K562 (cell line): ENCODE data around the gene TBPL2. TPM values are rescaled to one million over a fixed set of nuclear protein-coding genes. Genes with fewer than 3 reads are reported as not detected.
A peak's percentile ranks its signal among the peaks of the same experiment; 100 is the strongest.

Source experiments
- ATAC-seq: fragments of 200-7000 bp; cut with Tn5 transposase; 3 replicates; pipeline ENCODE4 v1.9.1; 2020; ENCODE audit warnings: moderate library complexity
- BruUV-seq: library from RNA; stranded (reverse); fragments of 400-500 nt; replicated peaks from 2 replicates; lab custom pipeline; 2021; lab: Mats Ljungman, UMichigan
- CTCF ChIA-PET: fragments of 300-600 bp; formaldehyde crosslinking; extraction: SDS; loops from one replicate; lab custom pipeline; 2021; ENCODE audit warnings: low intra/inter-chr PET ratio; lab: Yijun Ruan, JAX
- POLR2A ChIA-PET: fragments of 300-600, 350-650 bp; sonication (Branson Sonifier 250); formaldehyde crosslinking; extraction: SDS; loops from one replicate; lab custom pipeline; 2021; ENCODE audit warnings: antibody characterized with exemption, inconsistent platforms; lab: Yijun Ruan, JAX
- DNase-seq, 4 experiments: peaks; one replicate each; pipeline versions ENCODE4 v3.0.0 to v3.0.0-alpha.2; 2011 to 2018; ENCODE audit warnings: low spot score in 3 of 4, mixed read lengths in 3 of 4; ENCODE audit errors: extremely low read depth in 1 of 4
- FAIRE-seq: peaks from 2 replicates; lab custom pipeline; 2011; peaks lifted over from hg19 to GRCh38; lab: Jason Lieb, UNC
- H2AFZ ChIP-seq: 2 replicates; pipeline ENCODE4 v1.6.0; 2011; ENCODE audit warnings: low read depth, low read length, control low read depth, inconsistent platforms
- H3K27ac ChIP-seq: fragments of 200-600 bp; 3 replicates; pipeline ENCODE4 v1.8.0; 2011; ENCODE audit warnings: low read depth, mild to moderate bottlenecking, control low read depth, inconsistent platforms, low read length, moderate library complexity, mixed read lengths; ENCODE audit errors: extremely low read depth
- H3K27me3 ChIP-seq, 2 experiments: fragments of 300-600 bp in 1 of 2; 2 replicates in 1 of 2; 3 replicates in 1 of 2; pipeline versions ENCODE4 v1.6.0 to v1.8.0; 2011; ENCODE audit warnings: inconsistent platforms in 2 of 2, low read length in 2 of 2, mild to moderate bottlenecking in 1 of 2, mixed read lengths in 1 of 2, moderate library complexity in 1 of 2; ENCODE audit not compliant: control insufficient read depth in 2 of 2, insufficient read depth in 2 of 2
- H3K36me3 ChIP-seq: fragments of 300-600 bp; 3 replicates; pipeline ENCODE4 v1.8.0; 2011; ENCODE audit warnings: mild to moderate bottlenecking, low read length, inconsistent platforms; ENCODE audit not compliant: control insufficient read depth, insufficient read depth
- H3K4me1 ChIP-seq, 2 experiments: fragments of 200-600 bp in 1 of 2; replicated peaks in 1 of 2; 2 replicates in 1 of 2; 3 replicates in 1 of 2; pipeline versions ENCODE4 v1.5.1 to v1.8.0; 2011; ENCODE audit warnings: inconsistent platforms in 2 of 2, low read length in 2 of 2, mild to moderate bottlenecking in 1 of 2, mixed read lengths in 1 of 2, moderate library complexity in 1 of 2; ENCODE audit not compliant: control insufficient read depth in 2 of 2, insufficient read depth in 2 of 2
- H3K4me2 ChIP-seq: 2 replicates; pipeline ENCODE4 v1.6.1; 2011; ENCODE audit warnings: low read length, control low read depth, inconsistent platforms, mixed read lengths; ENCODE audit not compliant: insufficient read depth
- H3K4me3 ChIP-seq: fragments of 200-600 bp; sonication (generic), shearing (Covaris generic); 2 replicates; pipeline ENCODE4 v1.5.1; 2016; ENCODE audit warnings: control low read depth, inconsistent platforms
- H3K79me2 ChIP-seq: fragments of 200-600 bp; 3 replicates; pipeline ENCODE4 v1.8.0; 2011; ENCODE audit warnings: low read length, inconsistent platforms; ENCODE audit not compliant: control insufficient read depth, insufficient read depth
- H3K9ac ChIP-seq, 2 experiments: 2 replicates each; pipeline versions ENCODE4 v1.6.0 to v1.6.1; 2011; ENCODE audit warnings: low read depth in 2 of 2, low read length in 2 of 2, control low read depth in 1 of 2, inconsistent platforms in 1 of 2, mild to moderate bottlenecking in 1 of 2, mixed read lengths in 1 of 2; ENCODE audit not compliant: insufficient read depth in 1 of 2
- H3K9me1 ChIP-seq: one replicate; pipeline ENCODE4 v1.6.0; 2011; ENCODE audit warnings: inconsistent platforms, mild to moderate bottlenecking, low read length, moderate library complexity; ENCODE audit not compliant: control insufficient read depth, insufficient read depth
- H3K9me3 ChIP-seq: replicated peaks from 2 replicates; pipeline ENCODE4 v1.5.1; 2011; ENCODE audit warnings: low read depth, low read length, inconsistent platforms; ENCODE audit not compliant: control insufficient read depth, insufficient read depth
- H4K20me1 ChIP-seq: replicated peaks from 2 replicates; pipeline ENCODE4 v1.6.1; 2011; ENCODE audit warnings: low read length, inconsistent platforms, mixed read lengths; ENCODE audit not compliant: control insufficient read depth, insufficient read depth
- ATF1 ChIP-seq, 2 experiments: fragments of 450-650 bp in 1 of 2; IDR thresholded peaks; 2 replicates each; pipeline ENCODE4 v1.6.1; 2016; ENCODE audit warnings: missing compliant biosample characterization in 1 of 2, missing genetic modification characterization in 1 of 2
- BRD9 ChIP-seq: fragments of 450-650 bp; IDR thresholded peaks from 2 replicates; pipeline ENCODE4 v1.6.1; 2018; ENCODE audit warnings: low read depth; ENCODE audit not compliant: partially characterized antibody
- CBX1 ChIP-seq: sonication (generic); IDR thresholded peaks from 2 replicates; pipeline ENCODE4 v1.6.1; 2016; ENCODE audit warnings: antibody characterized with exemption, low read depth, mild to moderate bottlenecking
- CBX8 ChIP-seq: fragments of 200-600 bp; sonication (generic); IDR thresholded peaks from 2 replicates; pipeline ENCODE4 v1.6.1; 2012; ENCODE audit warnings: borderline replicate concordance, mixed run types, low read depth, mild to moderate bottlenecking, moderate library complexity, mixed read lengths, low read length, control low read depth, inconsistent platforms; ENCODE audit not compliant: poor library complexity, severe bottlenecking; ENCODE audit errors: extremely low read depth
- CXXC5 ChIP-seq: fragments of 250-450 bp; sonication (Bioruptor Pico); IDR thresholded peaks from 2 replicates; pipeline ENCODE4 v1.8.0; 2022; ENCODE audit warnings: inconsistent platforms, mild to moderate bottlenecking, moderate library complexity
- FOSL1 ChIP-seq: fragments of 200-800 bp; sonication (Bioruptor generic); conservative IDR thresholded peaks from 2 replicates; pipeline ENCODE4 v1.6.1; 2016; ENCODE audit warnings: missing genetic modification characterization, missing compliant biosample characterization
- FOXK1 ChIP-seq: sonication (generic); formaldehyde crosslinking; IDR thresholded peaks from 2 replicates; pipeline ENCODE4 v1.8.0; 2022; ENCODE audit warnings: missing genetic modification reagents, mild to moderate bottlenecking, borderline replicate concordance
- KLF1 ChIP-seq: fragments of 450-650 bp; IDR thresholded peaks from 2 replicates; pipeline ENCODE4 v1.6.1; 2016; ENCODE audit warnings: missing genetic modification characterization, missing compliant biosample characterization
- NCOA4 ChIP-seq: fragments of 450-650 bp; IDR thresholded peaks from 2 replicates; pipeline ENCODE4 v1.6.1; 2018; ENCODE audit warnings: mild to moderate bottlenecking; ENCODE audit not compliant: partially characterized antibody
- NFE2 ChIP-seq: IDR thresholded peaks from 2 replicates; pipeline ENCODE4 v1.6.1; 2014; ENCODE audit warnings: antibody characterized with exemption, low read depth
- NFIC ChIP-seq: fragments of 450-650 bp; IDR thresholded peaks from 2 replicates; pipeline ENCODE4 v1.6.1; 2017; ENCODE audit warnings: mild to moderate bottlenecking, inconsistent platforms
- NR3C1 ChIP-seq: sonication (generic); formaldehyde crosslinking; IDR thresholded peaks from 2 replicates; pipeline ENCODE4 v1.8.1; 2022; ENCODE audit warnings: missing genetic modification reagents
- NRF1 ChIP-seq, 2 experiments: fragments of 450-650 bp; IDR thresholded peaks in 1 of 2; conservative IDR thresholded peaks in 1 of 2; 2 replicates each; pipeline ENCODE4 v1.6.1; 2014; ENCODE audit warnings: mild to moderate bottlenecking in 2 of 2
- POU5F1 ChIP-seq: fragments of 150-350 bp; IDR thresholded peaks from 2 replicates; pipeline ENCODE4 v1.6.1; 2014; ENCODE audit warnings: borderline replicate concordance, low read length, low read depth, mild to moderate bottlenecking; ENCODE audit not compliant: partially characterized antibody
- PTBP1 ChIP-seq: fragments of 200-400 bp; formaldehyde crosslinking; IDR thresholded peaks from 2 replicates; pipeline ENCODE4 v1.6.1; 2017; ENCODE audit warnings: low read depth, low read length
- RBBP5 ChIP-seq: fragments of 200-600 bp; sonication (generic); IDR thresholded peaks from 2 replicates; pipeline ENCODE4 v1.6.1; 2012; ENCODE audit warnings: borderline replicate concordance, mild to moderate bottlenecking, low read length, control low read depth, inconsistent platforms; ENCODE audit not compliant: insufficient read depth, poor library complexity, severe bottlenecking
- RBFOX2 ChIP-seq: fragments of 200-400 bp; formaldehyde crosslinking; IDR thresholded peaks from 2 replicates; pipeline ENCODE4 v1.6.1; 2017; ENCODE audit warnings: low read depth, mild to moderate bottlenecking, low read length, moderate library complexity
- RBM17 ChIP-seq: fragments of 200-400 bp; formaldehyde crosslinking; IDR thresholded peaks from 2 replicates; pipeline ENCODE4 v1.6.1; 2017; ENCODE audit warnings: low read depth, mild to moderate bottlenecking, low read length, borderline replicate concordance
- SOX6 ChIP-seq: fragments of 450-650 bp; IDR thresholded peaks from 2 replicates; pipeline ENCODE4 v1.6.1; 2014; ENCODE audit warnings: mild to moderate bottlenecking
- ZNF436 ChIP-seq: fragments of 250-450, 450-650 bp; sonication (Bioruptor Pico); formaldehyde crosslinking; IDR thresholded peaks from 2 replicates; pipeline ENCODE4 v1.7.0; 2020; ENCODE audit warnings: mild to moderate bottlenecking
- ZNF785 ChIP-seq: fragments of 250-450 bp; sonication (Bioruptor Pico); IDR thresholded peaks from 2 replicates; pipeline ENCODE4 v1.4.0; 2020; ENCODE audit warnings: mild to moderate bottlenecking
- WGBS: fragments of 100-300 bp; shearing (Covaris generic); methylation state at CpG from one replicate; pipeline ENCODE4 v1.1.6; 2016; ENCODE audit warnings: low coverage, mixed read lengths; ENCODE audit not compliant: insufficient coverage; ENCODE audit errors: missing lambda C conversion rate; 5-methylcytosine and 5-hydroxymethylcytosine counted together
- in situ Hi-C: fragments of 300-500 bp; cut with MboI; formaldehyde crosslinking; loops from 4 replicates; pipeline ENCODE4 v1.15.0; 2018; ENCODE audit warnings: inconsistent platforms, mixed read lengths
- intact Hi-C: fragments of 100-400 bp; cut with micrococcal nuclease; formaldehyde crosslinking; loops from 2 replicates; pipeline ENCODE4 v1.14.2; 2022
- polyA plus RNA-seq, 8 experiments: library from polyadenylated mRNA; depleted of rRNA in 4 of 8; stranded (reverse) in 5 of 8; unstranded in 3 of 8; fragments of >200 nt; fragmentation: Nextera tagmentation in 2 of 8; fragmentation: Illumina TruSeq in 1 of 8; extraction: Ambion mirVana in 2 of 8; extraction: Trizol in 1 of 8; gene quantifications; 2 replicates each; pipeline versions ENCODE4 v1.2.1 to v1.2.3, GENCODE V29; 2011 to 2014; ENCODE audit warnings: inconsistent platforms in 1 of 8, missing spikeins in 1 of 8
- total RNA-seq, 7 experiments: library from RNA; depleted of rRNA in 6 of 7; stranded (reverse); fragments of >200 nt in 6 of 7; fragmentation: Illumina TruSeq in 2 of 7; extraction: Trizol in 2 of 7; gene quantifications; 2 replicates each; pipeline versions ENCODE4 v1.2.1 to v1.2.3, GENCODE V29; 2011 to 2021; ENCODE audit warnings: low replicate concordance in 1 of 7

The TBPL2 gene
- total and polyA plus RNA-seq, 9 of the 15 experiments (the other 6 are each of a cell fraction or from before 2014, with no cell fraction given): not detected

- TF ChIP-seq SOX6 (0 out of 2 replicates have a peak, but pooled peaks have one; percentile 21), NFIC (peak; percentile 75), NR3C1 (CRISPR knock-in tag) (no peak), NRF1 (conservative IDR thresholded peaks at IDR 0.05 in 1 of 2, IDR thresholded peaks at IDR 0.05 in 1 of 2) (peak; percentile 49; a peak in 3 of 4 replicates), ZNF785 (CRISPR knock-in tag) (no peak), NFE2 (peak; percentile 41; the same call in 1 of the 2 replicates), FOXK1 (no peak), FOSL1 (tag) (peak; percentile 71), RBM17 (no peak), CXXC5 (CRISPR knock-in tag) (0 out of 2 replicates have a peak, but pooled peaks have one; percentile 20)
Observed at GRCh38 chr14:55454264-55455002, 14.0 kb upstream of the TBPL2 start (continued).

DNA sequence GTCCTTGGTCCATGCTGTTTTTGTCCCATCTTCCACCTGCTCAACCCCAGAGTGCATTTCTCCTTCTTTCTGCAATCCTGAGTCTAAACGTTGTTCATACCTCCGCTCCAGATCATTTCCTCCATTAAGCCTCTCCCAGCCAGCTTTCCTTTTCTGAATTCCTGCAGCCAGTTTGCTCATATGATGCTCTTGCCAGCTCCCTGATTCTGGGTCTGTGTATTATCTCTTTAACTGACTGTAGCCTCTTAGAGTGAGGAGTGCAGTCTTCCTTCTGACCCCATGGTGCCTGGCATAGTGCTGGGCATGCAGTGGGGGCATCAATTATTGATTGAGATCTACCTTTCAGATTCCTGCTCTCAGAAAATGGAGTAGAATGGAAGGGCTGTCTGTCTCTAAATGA is 11.5 kb upstream of the TBPL2 start:
- H3K4me1 ChIP-seq: peaks cover 0 to 6% of the 10 kb centered on the region in 2 experiments; a peak in 1 of 5 replicates
- H3K27me3 ChIP-seq: no peaks in the 10 kb centered on the region; a peak in 1 of 5 replicates
- H3K79me2 ChIP-seq: no peaks in the 10 kb centered on the region
- DNase-seq: no peak
- H3K36me3 ChIP-seq: no peaks in the 10 kb centered on the region
- 0% methylated on average over 2 of the region's 2 CpGs for WGBS
- H3K9me1 ChIP-seq: no peaks in the 10 kb centered on the region
- no peak for ATAC-seq
- ChIA-PET POLR2A (no interaction called here), CTCF (no interaction called here)
- no peaks in the 10 kb centered on the region for H4K20me1 ChIP-seq
- no peak overlapping the region for H3K4me2 ChIP-seq
- no peak for FAIRE-seq
- H3K9ac ChIP-seq: no peak overlapping the region
- H2AFZ ChIP-seq: no peak overlapping the region
- no peak overlapping the region for H3K4me3 ChIP-seq
- BruUV-seq: no TSS peak
- in situ Hi-C loops: no loop called here
- intact Hi-C loops: no loop called here
- H3K27ac ChIP-seq: no peak overlapping the region
- H3K9me3 ChIP-seq: no peaks in the 10 kb centered on the region
- no peak for TF ChIP-seq RBFOX2
- TF ChIP-seq PTBP1: no peak
- no peak for TF ChIP-seq ZNF436 (CRISPR knock-in tag)
- TF ChIP-seq BRD9: no peak
- TF ChIP-seq POU5F1: no peak
- no peak for TF ChIP-seq CBX1
- TF ChIP-seq ATF1 (CRISPR knock-in tag; IDR thresholded peaks at IDR 0.05): no peak
- no peak for TF ChIP-seq ATF1 (tag; IDR thresholded peaks at IDR 0.05)
- no peak for TF ChIP-seq KLF1 (tag)
- TF ChIP-seq RBBP5: no peak
- no peak for TF ChIP-seq NCOA4
- TF ChIP-seq CBX8: no peak
